ENCODE measurements around the gene CACNA1E.

Gene CACNA1E

DNA sequence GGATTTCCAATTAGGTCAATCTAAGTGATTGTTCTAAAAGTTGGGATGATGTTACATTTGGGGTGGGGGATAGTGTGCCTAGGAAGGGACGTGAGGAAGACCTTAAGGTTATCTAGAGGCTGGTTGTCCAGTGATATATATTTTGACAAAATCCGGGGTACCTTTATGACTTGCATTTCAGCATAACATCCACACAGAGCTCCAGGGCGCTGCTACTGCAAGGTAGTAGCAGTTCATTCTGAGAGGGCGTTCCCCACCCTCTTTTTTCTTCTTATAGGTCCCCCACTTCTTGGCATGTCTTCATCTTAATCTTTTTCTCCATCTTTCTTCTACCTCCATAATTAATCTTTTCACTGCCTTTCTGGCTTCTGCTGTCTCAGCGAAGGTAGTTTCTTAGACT lies 161.9 kb downstream of the CACNA1E start:
- FAIRE-seq, result no peak

DNA sequence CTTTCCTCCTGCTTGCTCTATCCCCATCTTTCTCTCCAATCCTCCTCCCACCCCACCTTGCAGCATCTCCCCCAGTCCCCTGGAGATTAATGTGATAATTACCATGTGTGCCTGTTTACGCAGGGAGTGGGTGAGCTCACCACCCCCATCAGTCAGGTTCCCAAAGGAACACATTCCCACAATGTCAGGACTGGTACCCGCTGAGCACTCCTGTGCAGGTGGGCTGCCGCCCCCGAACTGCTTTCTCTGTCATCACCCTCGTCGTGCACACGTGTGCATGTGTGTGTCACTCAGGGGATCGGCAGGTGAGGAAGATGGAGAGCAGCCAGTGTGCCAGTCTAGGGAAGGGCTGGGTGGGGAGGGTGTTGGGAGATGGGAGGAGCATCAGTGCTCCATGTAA lies 163.4 kb downstream of the CACNA1E start:
- FAIRE-seq, result no peak

DNA sequence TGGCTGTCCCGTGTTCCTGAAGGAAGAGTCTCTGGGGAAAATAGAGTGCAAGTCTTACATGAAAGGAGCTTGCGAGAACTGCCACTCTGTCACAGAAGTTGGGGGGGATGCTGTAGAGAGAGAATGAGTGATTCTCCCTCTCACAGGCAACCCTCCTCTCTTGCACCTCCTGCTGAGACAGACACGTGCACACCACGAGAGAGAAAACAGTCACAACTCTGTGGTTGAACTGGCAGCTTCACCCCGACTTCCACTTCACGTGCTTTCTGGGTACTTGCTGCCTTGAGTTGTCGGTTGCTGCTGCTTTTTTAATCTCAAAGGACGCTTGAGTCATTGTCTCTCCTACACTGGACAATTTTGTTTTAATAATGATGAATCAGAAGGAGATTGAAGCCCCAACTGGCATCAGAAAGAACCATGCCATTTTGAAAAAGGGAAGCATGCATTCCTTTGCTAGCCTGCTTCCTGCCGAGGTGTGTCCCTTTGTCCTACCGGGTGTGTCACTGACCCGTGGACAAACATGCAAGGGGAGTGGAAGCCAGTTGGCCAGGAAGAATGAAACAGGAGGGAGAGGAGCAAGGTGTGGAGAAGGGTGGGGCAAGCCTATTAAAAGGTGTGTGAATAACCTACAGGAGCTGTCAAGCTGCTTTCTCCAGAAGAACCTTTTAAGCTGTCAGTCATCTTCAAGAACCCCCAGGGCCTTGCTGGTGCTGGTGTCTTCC lies 164.2 kb downstream of the CACNA1E start:
- no peak for FAIRE-seq

DNA sequence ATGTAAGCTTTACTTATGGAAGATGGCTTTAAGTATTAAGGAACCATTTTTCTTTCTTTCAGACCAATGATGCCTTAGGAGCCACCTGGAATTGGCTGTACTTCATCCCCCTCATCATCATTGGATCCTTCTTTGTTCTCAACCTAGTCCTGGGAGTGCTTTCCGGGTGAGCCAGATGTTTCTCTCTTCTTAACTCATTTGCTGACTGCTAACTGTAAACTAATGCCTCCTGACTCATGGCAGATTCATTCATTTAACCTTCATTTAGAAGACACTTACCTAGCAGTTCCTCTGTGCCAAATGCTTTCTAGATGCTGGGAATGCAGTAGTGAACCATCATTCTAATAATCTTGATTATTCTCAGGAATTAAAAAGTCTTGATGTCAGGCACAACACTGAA lies 168.0 kb downstream of the CACNA1E start:
- FAIRE-seq, result no peak

DNA sequence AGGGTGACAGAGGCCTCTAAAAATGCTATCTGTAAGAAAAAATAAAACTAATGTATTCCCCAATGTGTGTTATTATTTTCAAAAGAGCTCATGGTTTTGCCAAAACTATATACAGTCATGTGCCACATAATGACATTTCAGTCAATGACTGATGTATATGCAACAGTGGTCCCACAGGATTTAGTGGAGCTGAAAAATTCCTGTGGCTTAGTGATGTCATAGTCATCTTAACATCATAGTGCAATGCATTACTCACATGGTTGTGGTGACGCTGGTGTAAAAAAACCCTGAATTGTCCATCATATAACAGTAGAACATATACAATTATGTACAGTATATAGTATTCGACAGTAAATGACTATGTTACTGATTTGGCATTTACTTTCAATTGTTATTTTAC lies 172.4 kb downstream of the CACNA1E start:
- no peak for FAIRE-seq

DNA sequence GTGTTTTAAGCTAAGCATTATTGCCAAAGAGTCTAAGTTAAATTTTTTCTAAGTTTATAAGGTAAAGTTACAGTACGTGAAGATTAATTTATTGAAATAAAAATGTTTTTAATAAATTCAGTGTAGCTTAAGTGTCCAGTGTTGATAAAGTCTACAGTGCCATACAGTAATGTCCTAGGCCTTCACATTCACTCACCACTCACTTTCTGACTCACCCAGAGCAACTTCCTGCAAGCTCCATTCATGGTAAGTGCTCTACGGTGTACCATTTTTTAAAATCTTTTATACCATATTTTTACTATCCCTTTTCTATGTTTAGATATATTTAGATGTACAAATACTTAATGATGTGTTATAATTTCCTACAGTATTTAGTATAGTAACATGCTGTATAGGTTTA lies 173.2 kb downstream of the CACNA1E start:
- no peak for FAIRE-seq

DNA sequence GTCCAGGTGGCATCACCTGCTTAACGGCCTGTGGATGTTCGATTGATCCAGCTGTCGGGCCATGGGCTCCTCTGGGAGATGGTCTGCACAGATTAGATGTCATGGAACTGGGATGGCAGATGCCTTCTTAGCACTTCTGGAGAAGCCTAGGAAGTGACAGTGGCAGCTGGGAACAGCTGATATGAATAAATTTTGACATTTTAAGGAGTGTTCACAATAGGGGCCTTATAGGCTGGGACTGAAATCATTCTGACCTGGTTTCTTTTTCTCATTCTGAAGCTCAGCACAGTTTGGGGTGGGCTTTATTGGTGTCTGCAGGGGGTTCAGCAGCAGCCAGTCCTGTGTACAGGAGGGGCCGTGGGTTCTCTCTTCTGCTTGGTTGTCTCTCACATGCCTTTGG lies 175.3 kb downstream of the CACNA1E start:
- FAIRE-seq, result no peak

DNA sequence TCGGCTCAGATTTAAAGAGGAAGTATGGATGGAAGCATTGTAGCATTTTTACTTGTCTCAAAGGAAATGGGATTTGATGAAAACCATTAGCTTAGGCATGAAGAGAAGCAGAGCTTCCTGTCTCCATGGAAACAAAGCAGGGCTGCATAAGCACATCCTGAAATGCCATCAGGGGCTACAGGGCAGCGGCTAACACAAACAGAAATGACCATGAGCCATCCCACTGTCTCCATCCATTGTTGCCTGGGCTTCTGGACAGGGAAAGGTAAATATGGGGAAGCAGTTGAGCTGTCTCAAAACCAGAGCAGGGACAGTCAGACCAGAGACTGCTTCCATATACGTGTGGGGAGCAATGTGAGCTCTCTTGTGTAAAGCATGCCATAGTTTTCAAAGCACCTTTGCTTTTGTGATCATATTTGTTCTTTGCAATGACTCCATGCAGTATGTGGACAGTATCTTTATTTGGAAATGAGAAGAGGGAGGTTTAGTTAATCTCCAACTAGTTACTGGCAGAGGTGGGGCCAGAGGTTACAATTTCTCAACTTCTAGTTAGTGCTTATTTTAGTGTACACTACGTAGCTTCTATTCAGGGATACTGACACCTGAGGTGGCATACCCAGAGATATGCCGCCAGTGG lies 176.1 kb downstream of the CACNA1E start:
- FAIRE-seq, result no peak

DNA sequence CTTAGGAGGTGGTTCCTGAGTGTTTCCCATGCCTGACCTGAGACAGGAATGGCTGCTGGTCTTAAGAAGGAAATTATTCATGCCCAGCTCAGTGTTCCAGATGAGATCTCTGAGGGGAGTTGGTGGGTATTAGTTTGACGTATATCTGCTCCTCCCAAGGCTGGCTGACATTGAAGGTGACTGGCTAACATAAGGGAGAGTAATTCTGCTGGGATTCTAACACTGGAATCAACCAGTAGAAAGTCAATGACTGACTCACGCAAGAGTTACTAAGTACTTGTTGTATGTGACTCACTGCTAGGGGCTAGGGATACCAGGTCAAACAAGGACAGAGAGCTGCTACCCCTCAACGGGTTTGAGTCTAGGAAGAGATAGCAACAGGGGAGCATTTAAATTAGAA lies 177.3 kb downstream of the CACNA1E start:
- FAIRE-seq, result no peak

DNA sequence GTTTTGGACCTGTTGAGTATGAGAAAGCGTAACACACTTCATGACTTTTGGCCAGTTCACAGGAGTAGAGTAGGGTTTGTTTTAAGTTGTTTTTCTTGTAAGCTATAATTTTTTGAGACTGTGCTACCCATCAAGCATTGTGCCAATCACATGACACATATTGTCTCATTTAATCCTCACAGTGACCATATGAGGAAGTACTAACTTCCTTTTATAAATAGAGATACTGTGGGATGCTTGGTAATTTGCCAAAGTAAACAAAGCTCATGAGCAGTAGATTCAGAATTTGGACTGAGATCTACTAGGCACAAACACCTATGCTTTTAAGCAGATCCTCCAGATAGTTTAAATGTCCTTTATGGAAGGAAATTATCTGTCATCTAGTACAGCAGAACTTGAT lies 178.3 kb downstream of the CACNA1E start:
- no peak for FAIRE-seq

DNA sequence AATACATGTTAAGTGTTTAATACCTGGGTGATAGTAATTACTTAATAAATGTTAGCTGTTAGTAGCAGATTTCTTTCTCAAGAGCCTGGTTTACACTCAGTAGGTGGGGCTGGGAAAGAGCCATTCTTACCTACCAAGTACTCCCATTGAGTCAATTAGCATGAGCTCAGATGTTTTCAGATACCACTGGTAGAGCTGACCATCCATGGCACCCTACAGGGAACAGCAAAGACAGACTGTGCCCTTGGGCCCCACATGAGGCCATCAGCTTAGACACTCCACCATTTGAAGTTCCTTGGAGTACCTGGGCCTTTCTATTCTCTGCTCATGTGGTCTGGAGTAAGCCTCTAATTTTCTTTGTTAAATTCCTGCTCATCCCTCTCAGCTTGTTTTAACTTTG lies 179.3 kb downstream of the CACNA1E start:
- FAIRE-seq, result no peak

DNA sequence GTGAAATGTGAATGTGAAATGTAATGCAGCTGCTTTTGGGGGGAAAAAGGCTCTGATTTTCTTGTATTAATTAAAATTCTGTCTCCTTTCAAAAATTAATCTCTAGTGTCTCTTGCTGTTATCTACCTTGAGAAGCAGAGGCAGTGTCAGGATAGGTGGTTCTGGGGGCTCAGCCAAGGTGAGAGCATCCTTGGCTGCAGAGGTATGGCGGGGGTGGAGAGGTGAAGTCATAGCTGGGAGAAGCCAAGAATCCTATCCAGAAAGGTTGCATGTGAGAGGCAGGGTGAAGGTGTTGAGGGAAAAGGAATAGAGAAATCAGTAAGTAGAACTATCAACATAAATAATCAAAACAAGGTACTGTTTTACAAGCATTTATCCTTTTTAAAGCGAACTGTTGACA lies 181.2 kb downstream of the CACNA1E start:
- FAIRE-seq, result no peak

DNA sequence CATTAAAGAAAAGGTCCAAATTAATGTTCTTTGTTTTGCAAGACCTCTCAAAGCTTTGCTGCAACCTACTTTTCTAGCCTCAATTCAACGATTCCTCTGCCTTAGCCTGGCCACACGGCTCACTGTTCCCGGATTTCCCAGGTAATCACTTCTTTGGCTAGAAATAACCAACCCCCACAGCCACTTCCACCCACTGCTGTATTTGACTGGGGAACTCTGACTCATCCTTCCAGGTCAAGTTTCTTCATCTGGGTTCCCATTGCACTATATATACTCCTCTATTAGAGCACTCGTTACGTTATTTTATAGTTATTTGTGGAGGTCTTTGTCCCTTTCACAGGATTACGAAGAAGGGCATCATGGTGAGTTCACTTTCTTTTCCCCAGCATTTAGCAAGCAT lies 185.9 kb downstream of the CACNA1E start:
- no peak for FAIRE-seq

DNA sequence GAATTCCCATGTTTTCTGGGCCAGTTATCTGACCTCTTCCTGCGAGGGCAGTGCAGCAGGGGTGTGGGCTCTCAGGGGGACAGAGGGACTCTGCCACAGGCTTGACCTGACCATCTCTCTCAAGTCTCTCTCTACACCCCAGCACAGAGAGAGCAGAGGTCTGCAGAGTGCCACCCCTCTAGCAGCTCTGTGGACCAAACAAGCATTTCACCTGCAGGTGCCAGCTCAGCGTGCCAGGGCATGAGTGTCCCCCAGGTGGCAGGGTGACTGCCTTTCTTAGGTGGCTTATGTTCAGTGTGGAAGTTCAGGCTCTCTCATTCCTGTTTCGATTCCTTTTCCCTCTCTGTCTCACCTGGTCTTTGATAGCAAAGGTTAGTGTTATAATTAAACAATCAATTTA lies 191.3 kb downstream of the CACNA1E start:
- FAIRE-seq, result no peak

DNA sequence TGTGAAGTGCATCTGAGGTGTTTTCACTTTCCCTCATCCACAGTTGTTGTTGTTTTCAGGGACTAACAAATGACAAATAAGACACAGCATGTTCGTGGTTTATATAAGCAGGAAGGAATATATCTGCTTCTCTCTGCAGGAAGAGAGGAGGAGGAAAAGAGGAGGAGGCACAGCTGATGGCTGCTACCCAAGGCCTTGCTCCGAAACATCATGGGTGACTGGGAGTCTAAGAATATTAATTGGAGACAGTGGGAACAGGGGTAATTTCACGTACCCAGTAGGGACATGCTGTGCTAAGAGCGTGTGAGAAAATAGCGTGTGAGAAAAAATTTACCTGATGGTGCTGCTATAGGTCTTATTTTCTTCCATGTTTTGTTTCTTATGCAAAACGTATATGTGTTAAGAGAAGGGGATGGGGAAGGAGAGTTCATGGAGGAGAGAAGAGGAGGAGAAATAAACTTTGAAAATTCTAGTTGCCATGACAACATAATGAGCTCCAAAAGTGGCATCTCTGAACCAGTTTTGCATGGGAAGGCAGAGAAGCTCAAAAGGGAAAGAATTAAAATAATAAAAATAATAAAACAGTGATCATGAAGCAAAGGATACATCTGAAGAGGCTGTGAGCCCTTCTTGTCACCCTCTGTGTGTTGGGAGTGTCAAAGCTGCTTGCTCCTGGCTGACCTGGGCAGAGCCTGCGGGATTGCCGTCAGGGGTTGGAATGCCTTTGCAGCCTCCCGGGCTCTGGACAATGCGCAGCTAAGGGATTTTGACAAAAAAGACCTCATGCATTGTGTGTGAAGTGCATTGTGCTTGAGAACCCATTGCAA lies 192.0 kb downstream of the CACNA1E start:
- FAIRE-seq, result no peak

DNA sequence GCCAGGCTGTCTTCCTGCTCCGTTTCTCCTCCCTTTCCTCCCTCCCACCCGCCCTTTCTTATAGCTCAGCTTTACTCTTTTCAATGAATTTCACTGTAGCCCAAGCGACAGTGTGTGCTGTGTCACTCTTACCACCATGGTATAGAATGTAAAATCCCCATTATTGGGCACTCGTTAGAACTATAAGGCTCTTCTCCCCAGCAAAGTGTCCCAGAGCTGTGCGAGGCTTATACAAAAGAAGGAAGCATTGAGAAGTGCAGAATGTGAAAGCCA lies 192.5 kb downstream of the CACNA1E start:
- no peak for FAIRE-seq

DNA sequence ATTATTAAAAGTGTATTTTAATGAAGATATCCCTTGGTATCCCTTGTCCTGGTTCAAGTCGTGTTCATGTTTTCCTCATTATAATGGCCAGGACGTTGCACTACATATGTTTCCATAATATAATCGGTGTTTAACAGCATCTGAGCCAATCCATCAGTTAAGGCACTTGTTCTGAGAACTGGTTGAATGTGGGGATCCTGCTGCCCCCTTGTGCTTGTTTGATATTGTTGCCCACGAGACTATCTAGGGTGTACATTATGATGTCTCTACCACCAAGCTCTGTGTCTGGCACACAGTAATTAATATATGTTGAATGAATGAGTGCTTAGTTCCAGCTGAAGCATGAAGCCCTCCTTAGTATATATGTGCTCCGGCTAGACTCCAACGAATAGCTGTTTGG lies 193.0 kb downstream of the CACNA1E start:
- FAIRE-seq, result no peak

DNA sequence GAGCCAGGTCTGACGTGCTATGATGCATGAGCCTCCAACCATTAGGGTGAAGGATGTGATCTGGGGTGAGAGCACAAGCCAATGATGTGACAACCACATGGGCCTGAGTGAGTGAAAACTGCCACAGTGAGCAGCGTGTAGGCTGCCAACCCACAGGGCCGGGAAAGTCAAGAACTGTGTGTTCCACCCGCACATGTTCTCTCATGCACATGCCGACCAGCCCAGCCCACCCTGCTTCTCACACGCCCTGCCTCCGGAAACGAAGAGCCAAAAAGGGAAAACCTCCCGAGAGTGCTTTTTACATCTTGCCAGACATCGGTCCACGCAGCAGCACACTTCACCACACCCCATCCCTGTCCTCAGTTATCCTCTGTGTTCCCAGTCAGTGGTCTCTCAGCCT lies 197.0 kb downstream of the CACNA1E start:
- FAIRE-seq, result no peak

DNA sequence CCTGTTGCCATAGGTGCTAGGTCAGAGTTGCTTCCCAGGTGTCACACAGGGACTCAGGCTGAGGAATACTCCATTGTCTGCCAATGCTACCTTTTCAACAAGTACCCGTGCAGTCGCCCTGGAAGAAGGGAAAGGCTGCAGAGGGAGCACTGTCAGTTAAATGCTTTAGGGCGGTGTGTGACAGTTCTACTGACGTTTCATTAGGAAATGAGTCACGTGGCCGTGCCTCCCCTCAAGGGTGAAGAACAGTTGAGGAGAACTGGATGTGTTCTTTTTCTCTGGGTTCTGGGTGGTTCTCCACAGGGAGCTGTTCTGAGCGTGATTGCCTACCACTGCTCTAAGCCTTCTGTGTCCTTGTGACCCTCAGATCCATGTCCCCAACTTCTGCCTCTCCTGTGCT lies 197.6 kb downstream of the CACNA1E start:
- FAIRE-seq, result no peak

DNA sequence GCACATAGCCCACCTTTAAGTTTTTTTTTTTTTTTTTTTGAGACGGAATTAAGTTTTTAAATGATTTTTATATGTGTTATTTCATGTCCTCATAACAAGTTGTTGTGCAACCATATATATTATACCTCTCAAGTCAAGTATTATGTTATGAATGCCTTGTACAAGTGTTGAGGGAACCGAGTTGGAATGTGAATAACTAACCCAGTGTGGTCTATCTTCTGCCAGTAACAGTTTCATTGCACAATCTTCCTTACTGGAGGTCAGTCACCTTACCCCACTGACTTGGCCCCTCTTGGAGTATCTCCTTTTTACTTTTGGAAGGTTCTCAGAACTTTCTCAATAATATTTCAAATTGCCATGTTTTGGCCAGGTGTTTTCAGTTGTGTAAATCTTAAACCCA lies 201.9 kb downstream of the CACNA1E start:
- FAIRE-seq, result no peak

DNA sequence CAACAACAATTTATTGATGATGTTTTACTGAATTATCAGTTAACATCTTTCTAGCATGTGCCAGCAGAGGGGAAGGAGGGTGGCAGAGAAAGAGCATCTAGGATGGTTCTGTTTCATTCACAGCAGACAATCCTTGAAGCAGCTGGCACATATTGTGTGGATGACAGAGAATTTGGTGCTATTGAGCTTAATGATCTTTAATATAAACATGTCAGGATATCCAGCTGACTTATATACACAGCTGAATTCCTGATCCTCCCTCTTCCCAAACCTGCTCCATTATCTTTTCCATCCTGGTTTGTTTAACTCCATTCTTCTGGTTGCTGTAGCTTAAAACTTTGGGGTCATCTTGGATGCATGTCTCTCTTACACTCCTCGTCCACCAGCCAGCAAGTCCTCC lies 218.6 kb downstream of the CACNA1E start:
- no peak for FAIRE-seq

DNA sequence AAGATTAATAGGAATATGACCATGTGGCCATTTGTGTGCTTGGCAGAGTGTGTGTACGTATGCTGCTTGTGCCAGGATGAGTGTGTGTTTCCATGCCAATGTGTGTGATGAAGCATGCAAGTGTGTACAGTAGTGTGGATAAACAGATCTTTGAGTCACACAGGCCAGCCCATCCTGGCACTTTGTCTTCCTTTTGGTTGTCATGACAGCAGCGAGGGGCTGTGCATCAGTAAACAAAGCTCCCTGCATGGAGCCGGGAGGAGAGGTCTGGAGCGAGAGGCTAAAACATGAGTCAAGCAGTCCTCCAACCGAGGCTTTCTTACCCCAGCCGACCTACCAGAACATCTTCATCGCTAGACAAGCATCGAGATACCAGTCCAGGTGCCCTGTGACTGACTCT lies 221.2 kb downstream of the CACNA1E start:
- no peak for FAIRE-seq

DNA sequence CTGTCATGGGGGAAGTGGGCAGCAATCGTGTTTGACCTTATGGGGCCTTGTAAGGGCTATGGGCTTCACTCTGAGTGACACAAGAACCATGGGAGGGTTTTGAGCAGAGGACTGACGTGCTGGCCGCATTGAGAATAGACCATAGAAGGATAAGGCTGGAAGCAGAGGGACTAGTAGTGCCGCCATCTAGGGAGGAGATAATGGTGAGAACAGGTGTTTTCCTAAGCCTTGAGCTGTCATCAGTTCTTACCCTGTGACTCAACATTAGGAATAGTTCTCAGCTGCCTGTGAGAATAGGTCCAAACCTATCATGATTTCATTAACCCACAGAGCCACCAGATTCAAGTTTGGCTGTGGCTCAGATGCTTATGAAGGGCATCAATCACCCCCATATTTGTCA lies 228.5 kb downstream of the CACNA1E start:
- no peak for FAIRE-seq

DNA sequence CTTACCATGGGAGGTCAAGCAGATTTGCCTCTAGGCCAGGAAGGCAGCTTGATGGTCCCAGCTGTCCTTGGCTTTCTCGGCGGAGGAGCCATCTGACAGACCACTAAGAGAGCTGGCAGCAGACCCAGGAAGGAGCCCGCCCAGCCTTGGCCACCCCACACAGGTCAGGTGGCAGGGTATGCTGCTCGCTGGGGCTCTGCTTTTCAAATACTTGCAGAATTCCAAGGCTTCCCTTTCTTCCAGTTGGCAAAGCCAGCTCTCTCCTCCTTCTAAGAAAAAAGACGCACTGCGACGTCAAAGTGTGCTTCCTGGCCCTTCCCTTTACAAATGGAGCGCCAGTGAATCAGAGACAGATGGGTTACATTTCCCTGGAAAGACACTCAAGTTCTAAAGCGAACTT lies 229.4 kb downstream of the CACNA1E start:
- no peak for FAIRE-seq

DNA sequence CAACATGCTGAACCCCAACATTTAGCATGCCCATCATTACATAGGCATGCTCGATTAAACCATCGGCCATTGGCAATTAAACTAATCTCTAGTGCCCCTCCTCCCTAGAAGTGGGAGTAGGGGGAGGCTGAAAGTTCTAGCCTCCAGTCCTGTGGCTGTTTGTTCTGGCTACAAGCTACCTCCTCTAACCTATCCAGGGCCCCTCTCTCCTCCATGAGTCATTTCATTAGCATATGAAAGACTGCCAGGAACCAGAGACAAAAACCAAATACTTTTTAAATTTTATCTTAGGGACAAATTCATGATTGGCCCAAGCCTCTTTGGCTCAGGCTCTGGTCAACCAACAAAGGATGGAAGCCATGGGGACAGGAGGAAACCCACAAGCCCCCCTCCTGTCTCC lies 231.1 kb downstream of the CACNA1E start:
- FAIRE-seq, result no peak
